GM12874 (cell line): ENCODE measurements around the gene NUB1.

ENCODE experiments used
- CTCF ChIP-seq: IDR thresholded peaks from 2 replicates; pipeline ENCODE4 v1.5.1; 2011; ENCODE audit warnings: low read depth, mild to moderate bottlenecking, control low read depth, low read length, moderate library complexity; ENCODE audit not compliant: insufficient read depth

NUB1 gene

GRCh38 chr7:151397026-151397425 lies 55.4 kb downstream of the NUB1 start:
- no peak for TF ChIP-seq CTCF

- TF ChIP-seq CTCF, result no peak
These were observed 57.1 kb downstream of the NUB1 start for GRCh38 chr7:151398446-151399304.

GRCh38 chr7:151399305-151399601 lies 57.6 kb downstream of the NUB1 start:
- no peak for TF ChIP-seq CTCF

GRCh38 chr7:151399906-151400305 lies 58.3 kb downstream of the NUB1 start:
- TF ChIP-seq CTCF, result no peak

- no peak for TF ChIP-seq CTCF
These were observed 59.2 kb downstream of the NUB1 start for GRCh38 chr7:151400626-151401315.

GRCh38 chr7:151402029-151402835 lies 60.6 kb downstream of the NUB1 start:
- no peak; the same call in 1 of the 2 replicates for TF ChIP-seq CTCF

GRCh38 chr7:151403764-151404163 lies 62.2 kb downstream of the NUB1 start:
- TF ChIP-seq CTCF, result no peak
